Activated T-cell treated with anti-CD3 and anti-CD28 coated beads for 24 hours (primary cell): ENCODE measurements around the gene UNC93A.
A peak's percentile ranks its signal among the peaks of the same experiment; 100 is the strongest.
"Not testable (repeated sequence)": the region's sequence is repeated elsewhere in the genome, so short reads cannot be mapped to it uniquely, and the experiment has no call there.

Source experiments
- DNase-seq: peaks from one replicate; pipeline ENCODE4 v3.0.0-alpha.2; 2020; ENCODE audit warnings: low read depth

The UNC93A gene

GRCh38 chr6:167270499-167271311 is 20.4 kb upstream of the UNC93A start:
- DNase-seq: no peak

GRCh38 chr6:167272151-167272550 is 19.0 kb upstream of the UNC93A start:
- no peak for DNase-seq

GRCh38 chr6:167272696-167273379 is 18.3 kb upstream of the UNC93A start:
- no peak for DNase-seq

- DNase-seq: no peak
Measured at GRCh38 chr6:167274270-167274669, 16.8 kb upstream of the UNC93A start.

- DNase-seq: no peak
Measured at GRCh38 chr6:167275001-167275400, 16.1 kb upstream of the UNC93A start.

GRCh38 chr6:167275436-167275835 is 15.7 kb upstream of the UNC93A start:
- DNase-seq: no peak

- DNase-seq: no peak
Measured at GRCh38 chr6:167276772-167277533, 14.2 kb upstream of the UNC93A start.

GRCh38 chr6:167278173-167278940 is 12.8 kb upstream of the UNC93A start:
- not testable (repeated sequence) for DNase-seq

GRCh38 chr6:167279766-167280446 is 11.2 kb upstream of the UNC93A start:
- no peak for DNase-seq

GRCh38 chr6:167280466-167280865 is 10.6 kb upstream of the UNC93A start:
- not testable (repeated sequence) for DNase-seq

- DNase-seq: no peak
Measured at GRCh38 chr6:167282165-167282564, 8.9 kb upstream of the UNC93A start.

GRCh38 chr6:167284565-167284964 is 6.5 kb upstream of the UNC93A start:
- not testable (repeated sequence) for DNase-seq

- DNase-seq: no peak
Measured at GRCh38 chr6:167285077-167285770, 5.9 kb upstream of the UNC93A start.

GRCh38 chr6:167287513-167288048 is 3.5 kb upstream of the UNC93A start:
- no peak for DNase-seq

- peak; percentile 11 for DNase-seq
Measured at GRCh38 chr6:167288591-167289225, 2.4 kb upstream of the UNC93A start.

GRCh38 chr6:167289291-167289690 is 1.8 kb upstream of the UNC93A start:
- not testable (repeated sequence) for DNase-seq

GRCh38 chr6:167291623-167292300 is 647 bp downstream of the UNC93A start:
- DNase-seq: no peak

- no peak for DNase-seq
Measured at GRCh38 chr6:167292301-167293087, 1.4 kb downstream of the UNC93A start.
